LoVo (cell line): Measurements from ENCODE around the gene TACC2.

Experiments
- DNase-seq: peaks from one replicate; pipeline ENCODE4 v3.0.0-alpha.2; 2016; ENCODE audit warnings: low spot score

The TACC2 gene

DNA sequence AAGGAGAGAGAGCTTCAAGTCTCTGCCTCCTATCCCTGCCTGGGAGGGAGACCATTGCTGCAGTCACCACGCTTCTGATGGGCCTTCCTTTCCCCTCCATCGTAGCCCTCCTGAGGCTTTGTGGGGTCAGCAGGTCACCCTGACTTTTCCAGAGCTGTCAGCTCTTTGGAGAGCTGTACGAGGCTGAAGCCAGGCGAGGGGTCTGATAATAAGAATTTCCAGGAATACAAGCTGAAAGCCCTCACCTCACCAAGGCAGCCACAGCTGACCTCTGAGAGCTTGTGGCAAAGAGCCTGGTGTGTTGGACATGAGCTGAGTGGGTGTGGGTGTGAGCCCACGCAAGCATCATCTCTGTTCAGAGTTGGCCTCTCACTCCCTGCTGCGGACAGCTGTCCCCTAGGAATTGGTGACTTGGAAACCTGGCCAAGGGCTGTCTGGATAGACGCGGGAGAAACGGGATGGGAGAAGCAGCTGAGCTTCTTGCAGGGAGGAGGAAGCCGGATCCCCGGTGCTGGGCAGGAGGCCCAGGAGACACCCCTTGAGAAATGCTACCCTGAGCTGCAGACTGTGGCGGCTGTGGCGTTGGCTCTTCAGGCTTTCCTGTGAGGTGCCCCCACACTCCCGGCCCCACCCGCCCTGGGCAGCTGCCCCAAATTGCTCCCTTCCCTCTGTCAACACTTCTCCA, 160.1 kb downstream of the TACC2 start:
- no peak for DNase-seq

DNA sequence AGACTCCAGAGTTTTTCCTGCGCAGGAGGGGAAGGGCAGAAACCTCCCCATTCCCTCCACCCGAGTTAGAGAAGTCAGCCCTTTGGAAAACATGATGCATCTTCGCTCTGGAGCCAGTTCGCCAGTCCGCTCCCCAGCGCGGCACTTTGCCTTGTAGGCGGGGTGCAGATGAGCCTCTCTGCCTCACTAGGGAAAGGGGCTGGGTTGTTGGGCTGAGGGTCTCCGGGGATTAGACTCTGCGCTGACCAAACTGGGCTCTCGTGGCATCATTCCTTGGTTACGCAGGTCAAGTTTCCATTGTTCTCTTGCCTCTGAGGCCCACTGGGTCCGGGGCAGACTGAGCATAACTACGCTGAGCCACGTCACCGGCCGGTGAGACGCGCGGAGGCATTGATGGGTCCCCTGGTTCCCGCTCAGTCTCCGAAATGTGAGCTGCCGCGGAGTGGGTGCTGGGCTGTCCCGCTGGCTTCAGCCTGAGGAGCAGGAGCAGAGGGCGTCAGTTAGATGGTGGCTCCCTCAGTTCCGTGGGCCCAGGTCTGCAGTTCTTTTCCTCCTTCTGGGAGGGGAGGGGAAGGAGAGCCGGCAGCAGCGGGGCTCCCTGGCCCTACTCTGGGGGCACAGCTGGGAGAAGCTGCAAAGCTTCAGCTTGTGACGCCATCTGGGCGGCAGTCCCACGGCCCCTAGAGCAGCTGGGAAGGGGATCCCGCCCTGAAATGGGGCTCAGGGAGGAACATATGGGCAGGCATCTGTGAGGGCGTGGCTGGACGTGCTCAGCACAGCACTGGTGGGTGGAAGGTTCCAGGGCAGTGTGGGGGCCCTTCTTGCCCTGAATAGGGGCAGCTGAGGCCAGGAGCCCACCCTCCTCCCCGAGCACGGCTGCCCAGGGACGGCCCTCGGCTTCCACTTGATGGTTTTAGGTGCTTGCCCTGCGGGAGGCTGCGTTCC, 160.9 kb downstream of the TACC2 start:
- DNase-seq: no peak

GRCh38 chr10:122151121-122151694, 162.2 kb downstream of the TACC2 start:
- DNase-seq: no peak

DNA sequence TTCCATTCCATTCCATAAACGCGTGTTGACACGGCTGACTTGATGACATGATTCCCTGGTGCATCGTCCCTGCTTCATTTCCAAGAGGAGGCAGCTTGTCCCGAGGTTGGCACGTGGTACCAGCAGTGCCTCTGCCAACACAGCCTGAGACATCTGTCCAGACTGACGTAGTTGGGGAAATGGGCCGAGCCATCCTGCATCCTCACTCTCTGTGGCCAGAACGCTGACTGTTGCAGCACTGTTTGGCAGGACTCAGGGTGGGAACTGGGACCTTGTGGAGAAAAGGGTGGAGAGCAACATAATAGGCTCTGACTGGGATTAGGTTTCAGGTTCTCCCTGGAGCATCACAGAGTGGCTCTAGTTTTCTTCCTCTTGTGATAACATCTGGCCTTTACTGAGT, 163.6 kb downstream of the TACC2 start:
- no peak for DNase-seq

GRCh38 chr10:122154031-122154544, 165.1 kb downstream of the TACC2 start:
- DNase-seq: no peak

GRCh38 chr10:122154545-122155366, 165.8 kb downstream of the TACC2 start:
- DNase-seq: no peak

DNA sequence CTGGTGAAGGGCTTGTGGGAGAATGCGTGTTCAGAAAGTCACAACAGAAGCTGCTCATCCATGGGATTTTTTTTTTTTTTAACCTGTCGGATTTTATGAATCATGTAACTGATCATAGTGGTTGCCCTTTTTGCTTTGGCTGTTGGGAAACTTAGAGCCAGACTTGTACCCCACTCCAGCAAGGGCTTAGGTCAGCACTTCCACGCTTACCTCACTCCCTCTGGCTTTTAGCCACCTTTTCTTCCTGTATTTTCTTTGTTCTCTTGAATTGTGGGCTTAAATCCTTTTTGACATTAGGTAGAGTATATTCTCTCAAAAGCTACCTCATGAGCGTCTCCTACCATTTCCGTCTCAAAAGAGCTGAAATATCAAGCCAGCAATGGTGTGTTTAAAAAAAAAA, 168.5 kb downstream of the TACC2 start:
- DNase-seq: no peak

GRCh38 chr10:122158362-122158761, 169.4 kb downstream of the TACC2 start:
- no peak for DNase-seq

GRCh38 chr10:122159141-122159970, 170.4 kb downstream of the TACC2 start:
- no peak for DNase-seq

- DNase-seq: no peak
Observed at GRCh38 chr10:122161795-122162194, 172.8 kb downstream of the TACC2 start.

- no peak for DNase-seq
Observed at GRCh38 chr10:122162671-122163173, 173.8 kb downstream of the TACC2 start.

- no peak for DNase-seq
Observed at GRCh38 chr10:122163174-122164022, 174.4 kb downstream of the TACC2 start.

GRCh38 chr10:122164023-122164601, 175.1 kb downstream of the TACC2 start:
- no peak for DNase-seq

DNA sequence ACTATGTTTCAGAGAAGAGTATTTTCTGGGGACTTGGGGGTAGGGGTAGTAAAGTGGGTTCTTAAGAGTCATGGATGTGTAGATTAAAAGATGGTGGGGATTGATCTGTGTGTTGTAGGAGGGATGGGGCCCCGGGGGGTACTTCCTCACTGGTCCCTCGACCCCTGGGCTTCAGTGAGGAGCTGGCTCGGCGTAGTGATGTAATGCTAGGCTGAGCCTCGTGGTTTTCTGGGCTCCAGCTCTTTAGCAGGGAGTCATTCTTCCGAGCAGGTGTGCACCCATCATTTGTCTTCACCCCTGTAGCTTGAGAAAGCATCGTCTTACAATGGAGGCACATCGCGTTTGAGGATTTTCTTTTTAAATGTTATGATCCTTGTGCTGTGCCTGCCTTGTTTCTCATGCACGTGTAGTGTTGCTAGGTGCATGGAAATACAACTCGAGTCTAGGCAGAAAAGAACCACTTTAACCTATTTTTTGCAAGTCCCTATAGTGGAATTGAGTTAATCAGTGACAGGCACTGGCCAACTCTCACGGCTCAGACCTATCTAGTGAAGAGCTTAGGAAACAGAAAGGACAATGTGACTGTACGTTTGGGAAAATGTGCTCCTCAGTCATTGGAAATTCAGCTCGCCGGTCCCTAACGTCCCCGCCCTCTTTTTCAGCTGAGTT, 176.0 kb downstream of the TACC2 start:
- DNase-seq: no peak

- DNase-seq: no peak
Observed at GRCh38 chr10:122165484-122166276, 176.7 kb downstream of the TACC2 start.

- no peak for DNase-seq
Observed at GRCh38 chr10:122168101-122168500, 179.1 kb downstream of the TACC2 start.

GRCh38 chr10:122168598-122169394, 179.8 kb downstream of the TACC2 start:
- DNase-seq: no peak
